Measurements from ENCODE around the gene PPDPF.

The PPDPF gene

GRCh38 chr20:63539092-63539430 is 18.5 kb downstream of the PPDPF start:
- no peaks in the 10 kb centered on the region for H3K4me1 ChIP-seq (ENCODE audit: insufficient read depth, low read length)
- H3K9ac ChIP-seq (ENCODE audit: low read depth, low read length): no peak overlapping the region
- no peaks in the 10 kb centered on the region for H3K36me3 ChIP-seq (ENCODE audit: insufficient read depth, low read length)
- H3K9me3 ChIP-seq (ENCODE audit: control insufficient read depth, insufficient read depth, low read length): no peaks in the 10 kb centered on the region

GRCh38 chr20:63539441-63540370 is 19.1 kb downstream of the PPDPF start:
- Histone ChIP-seq H3K36me3 (ENCODE audit: insufficient read depth, low read length) (no peaks in the 10 kb centered on the region), H3K4me1 (ENCODE audit: insufficient read depth, low read length) (no peaks in the 10 kb centered on the region), H3K9ac (ENCODE audit: low read depth, low read length) (no peak overlapping the region), H3K9me3 (ENCODE audit: control insufficient read depth, insufficient read depth, low read length) (no peaks in the 10 kb centered on the region)

DNA sequence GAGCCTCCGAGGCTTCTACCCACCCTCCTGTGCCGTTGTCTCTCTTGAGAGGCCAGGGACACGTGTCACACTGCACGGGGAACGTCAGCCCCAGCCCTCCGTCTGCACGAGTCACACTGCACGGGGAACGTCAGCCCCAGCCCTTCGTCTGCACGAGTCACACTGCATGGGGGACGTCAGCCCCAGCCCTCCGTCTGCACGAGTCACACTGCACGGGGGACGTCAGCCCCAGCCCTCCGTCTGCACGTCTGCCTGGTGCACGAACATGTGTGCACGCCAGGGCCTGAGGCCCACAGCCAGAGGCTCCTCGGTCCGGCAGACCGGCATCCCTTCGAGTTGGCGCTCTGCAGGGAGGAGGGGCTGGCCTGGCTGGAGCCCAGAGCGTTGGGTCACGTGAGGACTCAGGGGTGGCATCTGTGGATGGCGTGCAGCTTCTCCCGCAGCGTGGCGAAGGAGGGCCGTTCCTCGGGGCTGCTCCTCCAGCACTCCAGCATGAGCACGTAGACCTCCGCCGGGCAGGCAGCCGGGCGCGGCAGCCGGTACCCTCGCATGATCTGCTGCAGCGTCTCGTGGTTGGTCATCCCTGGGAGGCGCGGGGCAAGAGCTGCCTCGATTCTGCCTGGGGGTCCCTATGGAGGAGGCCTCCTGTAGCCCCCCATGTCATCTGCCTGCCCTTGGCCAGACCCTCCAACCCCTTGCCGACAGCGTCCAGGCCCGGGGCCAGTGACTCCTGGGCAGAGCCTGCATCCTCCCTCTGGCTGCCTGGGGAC is 20.0 kb downstream of the PPDPF start:
- H3K9ac ChIP-seq (ENCODE audit: low read depth, low read length): no peak overlapping the region
- no peaks in the 10 kb centered on the region; the same call in 1 of the 2 replicates for H3K4me1 ChIP-seq (ENCODE audit: insufficient read depth, low read length)
- no peaks in the 10 kb centered on the region for H3K9me3 ChIP-seq (ENCODE audit: control insufficient read depth, insufficient read depth, low read length)
- no peaks in the 10 kb centered on the region for H3K36me3 ChIP-seq (ENCODE audit: insufficient read depth, low read length)

- Histone ChIP-seq H3K9me3 (ENCODE audit: control insufficient read depth, insufficient read depth, low read length) (no peaks in the 10 kb centered on the region), H3K9ac (ENCODE audit: low read depth, low read length) (no peak overlapping the region), H3K36me3 (ENCODE audit: insufficient read depth, low read length) (no peaks in the 10 kb centered on the region), H3K4me1 (ENCODE audit: insufficient read depth, low read length) (no peaks in the 10 kb centered on the region; the same call in 1 of the 2 replicates)
These were observed 20.8 kb downstream of the PPDPF start for GRCh38 chr20:63541371-63541770.

- H3K36me3 ChIP-seq (ENCODE audit: insufficient read depth, low read length): no peaks in the 10 kb centered on the region
- H3K9ac ChIP-seq (ENCODE audit: low read depth, low read length): no peak overlapping the region
- H3K4me1 ChIP-seq (ENCODE audit: insufficient read depth, low read length): no peaks in the 10 kb centered on the region; the same call in 1 of the 2 replicates
- no peaks in the 10 kb centered on the region for H3K9me3 ChIP-seq (ENCODE audit: control insufficient read depth, insufficient read depth, low read length)
These were observed 21.5 kb downstream of the PPDPF start for GRCh38 chr20:63542031-63542559.

DNA sequence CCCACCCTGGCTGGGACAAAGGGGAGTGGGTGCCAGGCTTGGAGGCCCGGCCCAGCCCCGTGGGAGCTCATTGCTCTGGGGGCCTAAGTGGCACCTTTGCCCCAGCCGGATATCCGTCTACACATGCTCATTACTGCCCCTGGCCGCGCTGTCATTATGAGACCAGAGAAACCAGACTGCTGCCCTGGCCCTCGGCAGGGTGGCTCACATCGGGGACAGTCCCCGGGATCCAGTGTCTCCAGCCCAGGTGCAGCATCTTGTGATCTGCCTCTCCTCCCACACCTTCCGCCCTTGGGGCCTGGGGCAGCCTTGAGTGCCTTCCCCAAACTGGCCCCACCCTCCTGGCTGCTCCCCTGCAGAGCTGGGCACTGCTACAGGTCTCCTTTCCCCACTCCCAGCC is 22.1 kb downstream of the PPDPF start:
- Histone ChIP-seq H3K9ac (ENCODE audit: low read depth, low read length) (no peak overlapping the region), H3K4me1 (ENCODE audit: insufficient read depth, low read length) (peaks cover under 1% of the 10 kb centered on the region; the same call in 1 of the 2 replicates), H3K9me3 (ENCODE audit: control insufficient read depth, insufficient read depth, low read length) (no peaks in the 10 kb centered on the region), H3K36me3 (ENCODE audit: insufficient read depth, low read length) (no peaks in the 10 kb centered on the region)

GRCh38 chr20:63543131-63543530 is 22.6 kb downstream of the PPDPF start:
- Histone ChIP-seq H3K9ac (ENCODE audit: low read depth, low read length) (no peak overlapping the region), H3K36me3 (ENCODE audit: insufficient read depth, low read length) (no peaks in the 10 kb centered on the region), H3K9me3 (ENCODE audit: control insufficient read depth, insufficient read depth, low read length) (no peaks in the 10 kb centered on the region), H3K4me1 (ENCODE audit: insufficient read depth, low read length) (peaks cover 5% of the 10 kb centered on the region; the same call in 1 of the 2 replicates)

- H3K36me3 ChIP-seq (ENCODE audit: insufficient read depth, low read length): no peaks in the 10 kb centered on the region
- H3K9me3 ChIP-seq (ENCODE audit: control insufficient read depth, insufficient read depth, low read length): no peaks in the 10 kb centered on the region
- H3K9ac ChIP-seq (ENCODE audit: low read depth, low read length): no peak overlapping the region
- peaks cover 11% of the 10 kb centered on the region; the same call in 1 of the 2 replicates for H3K4me1 ChIP-seq (ENCODE audit: insufficient read depth, low read length)
These were observed 23.2 kb downstream of the PPDPF start for GRCh38 chr20:63543733-63544132.

GRCh38 chr20:63544241-63544957 is 23.8 kb downstream of the PPDPF start:
- no peaks in the 10 kb centered on the region for H3K36me3 ChIP-seq (ENCODE audit: insufficient read depth, low read length)
- no peaks in the 10 kb centered on the region for H3K9me3 ChIP-seq (ENCODE audit: control insufficient read depth, insufficient read depth, low read length)
- peaks cover 13% of the 10 kb centered on the region; the same call in 1 of the 2 replicates for H3K4me1 ChIP-seq (ENCODE audit: insufficient read depth, low read length)
- no peak overlapping the region for H3K9ac ChIP-seq (ENCODE audit: low read depth, low read length)

DNA sequence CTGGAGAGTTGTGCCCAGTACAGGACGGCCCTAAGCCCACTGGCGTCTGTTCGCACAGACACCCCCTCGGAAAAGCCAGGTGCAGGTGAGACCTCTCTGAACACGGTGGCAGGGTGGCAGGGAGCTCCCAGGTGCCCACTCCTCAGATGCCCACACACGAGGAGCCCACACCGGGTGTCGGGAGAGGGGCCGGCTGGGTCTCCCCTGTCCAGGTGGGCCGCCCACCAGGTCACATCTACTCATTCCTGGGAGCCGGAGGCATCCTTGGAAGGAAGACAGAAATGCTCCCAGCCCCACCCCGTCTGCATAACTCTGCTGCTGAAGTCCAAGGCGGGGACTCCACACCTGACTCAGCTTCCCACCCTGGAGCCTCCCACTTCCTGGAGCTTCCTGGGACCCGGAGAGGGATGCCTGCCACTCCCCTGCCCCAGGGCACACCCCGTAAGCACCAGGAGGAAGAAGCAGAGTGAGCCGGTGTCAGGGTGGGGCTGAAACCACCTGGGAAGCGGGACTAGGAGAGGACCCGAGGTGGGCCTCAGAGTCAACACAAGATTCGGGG is 24.5 kb downstream of the PPDPF start:
- Histone ChIP-seq H3K4me1 (ENCODE audit: insufficient read depth, low read length) (peaks cover 16% of the 10 kb centered on the region; the same call in 1 of the 2 replicates), H3K9me3 (ENCODE audit: control insufficient read depth, insufficient read depth, low read length) (no peaks in the 10 kb centered on the region), H3K9ac (ENCODE audit: low read depth, low read length) (no peak overlapping the region), H3K36me3 (ENCODE audit: insufficient read depth, low read length) (no peaks in the 10 kb centered on the region)

GRCh38 chr20:63545814-63546213 is 25.2 kb downstream of the PPDPF start:
- peaks cover 16% of the 10 kb centered on the region; the same call in 1 of the 2 replicates for H3K4me1 ChIP-seq (ENCODE audit: insufficient read depth, low read length)
- H3K9me3 ChIP-seq (ENCODE audit: control insufficient read depth, insufficient read depth, low read length): no peaks in the 10 kb centered on the region
- H3K36me3 ChIP-seq (ENCODE audit: insufficient read depth, low read length): no peaks in the 10 kb centered on the region
- no peak overlapping the region for H3K9ac ChIP-seq (ENCODE audit: low read depth, low read length)

- Histone ChIP-seq H3K9me3 (ENCODE audit: control insufficient read depth, insufficient read depth, low read length) (no peaks in the 10 kb centered on the region), H3K4me1 (ENCODE audit: insufficient read depth, low read length) (peaks cover 16% of the 10 kb centered on the region; the same call in 1 of the 2 replicates), H3K9ac (ENCODE audit: low read depth, low read length) (no peak overlapping the region), H3K36me3 (ENCODE audit: insufficient read depth, low read length) (no peaks in the 10 kb centered on the region)
These were observed 25.8 kb downstream of the PPDPF start for GRCh38 chr20:63546256-63546955.

DNA sequence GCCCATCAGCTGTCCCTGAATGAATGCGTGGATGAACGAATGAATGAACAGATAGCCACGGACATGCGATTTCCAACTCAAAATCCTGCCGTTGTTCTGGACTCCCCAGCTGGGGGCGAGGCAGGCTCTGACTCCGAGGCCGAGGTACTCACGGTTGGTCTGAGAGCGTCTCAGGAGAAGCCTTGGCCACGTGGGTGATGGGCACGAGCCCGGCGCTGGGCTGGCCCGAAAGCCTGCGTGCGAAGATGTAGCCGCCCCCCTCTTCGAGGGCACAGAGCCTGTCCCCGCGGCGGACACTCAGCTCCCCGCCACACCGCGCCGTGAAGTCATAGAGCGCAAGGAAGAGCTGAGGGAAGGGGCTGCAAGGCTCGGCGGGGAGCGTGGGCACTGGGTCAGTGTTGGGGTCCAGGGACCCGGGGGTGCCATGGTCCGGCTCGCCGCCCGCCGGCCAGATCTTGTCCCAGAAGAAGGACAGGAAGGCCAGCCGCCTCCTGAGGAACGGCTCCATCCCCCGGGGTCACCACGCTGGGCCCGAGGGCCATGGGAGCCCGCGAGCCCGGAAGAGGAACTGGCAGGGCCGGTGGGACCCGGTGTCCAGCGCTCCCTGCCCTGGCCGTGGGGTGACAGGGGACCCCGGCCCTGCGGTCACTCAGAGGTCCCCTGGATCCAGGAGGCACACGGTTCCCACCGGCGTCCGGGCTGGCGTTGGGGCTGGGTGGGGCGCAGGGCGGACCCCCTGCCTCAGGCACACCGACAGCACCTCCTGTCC is 26.6 kb downstream of the PPDPF start:
- Histone ChIP-seq H3K4me1 (ENCODE audit: insufficient read depth, low read length) (peaks cover 16% of the 10 kb centered on the region; the same call in 1 of the 2 replicates), H3K36me3 (ENCODE audit: insufficient read depth, low read length) (no peaks in the 10 kb centered on the region), H3K9me3 (ENCODE audit: control insufficient read depth, insufficient read depth, low read length) (no peaks in the 10 kb centered on the region), H3K9ac (ENCODE audit: low read depth, low read length) (no peak overlapping the region)
